GM21526 (cell line): ENCODE data around the gene C6orf47.

Experiments used
- ATAC-seq: cut with Tn5 transposase; IDR thresholded peaks from one replicate; pipeline ENCODE4 v1.9.1; 2021; ENCODE audit warnings: moderate library complexity; ENCODE audit not compliant: unreplicated experiment, low FRiP score

C6orf47 gene

DNA sequence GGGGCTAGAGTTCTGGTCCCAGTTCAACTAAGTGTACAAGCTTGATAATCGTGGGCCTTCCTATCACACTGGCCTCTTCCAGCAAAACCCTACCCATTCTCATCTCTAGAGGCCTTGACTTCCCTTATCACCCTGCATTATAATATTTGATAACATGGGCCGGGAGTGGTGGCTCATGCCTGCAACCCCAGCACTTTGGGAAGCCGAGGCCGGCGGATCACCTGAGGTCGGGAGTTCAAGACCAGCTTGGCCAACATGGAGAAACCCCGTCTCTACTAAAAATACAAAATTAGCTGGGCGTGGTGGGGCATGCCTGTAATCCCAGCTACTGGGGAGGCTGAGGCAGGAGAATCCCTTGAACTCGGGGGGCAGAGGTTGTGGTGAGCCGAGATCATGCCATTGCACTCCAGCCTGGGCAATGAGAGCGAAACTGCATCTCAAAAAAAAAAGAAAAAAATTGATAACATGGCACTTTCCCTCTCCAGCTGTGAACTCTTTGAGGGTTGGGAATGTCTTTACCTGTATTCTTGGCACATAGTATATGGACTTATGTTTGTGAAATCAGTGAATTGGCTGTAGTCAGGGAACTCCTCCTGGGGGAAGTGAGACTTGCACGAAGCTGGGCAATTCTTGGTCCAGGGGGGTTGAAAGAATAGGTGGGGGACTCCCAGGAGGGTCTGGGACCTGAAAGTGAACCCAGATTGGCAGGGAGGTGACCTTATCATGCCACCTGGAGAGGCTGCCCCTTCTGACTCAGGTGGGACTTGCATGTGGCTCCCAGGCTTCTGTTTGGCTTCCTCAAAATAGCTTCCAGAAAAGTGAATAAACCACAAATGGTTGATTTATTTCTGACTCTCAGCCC lies 915 bp upstream of the C6orf47 start:
- ATAC-seq, result no peak

DNA sequence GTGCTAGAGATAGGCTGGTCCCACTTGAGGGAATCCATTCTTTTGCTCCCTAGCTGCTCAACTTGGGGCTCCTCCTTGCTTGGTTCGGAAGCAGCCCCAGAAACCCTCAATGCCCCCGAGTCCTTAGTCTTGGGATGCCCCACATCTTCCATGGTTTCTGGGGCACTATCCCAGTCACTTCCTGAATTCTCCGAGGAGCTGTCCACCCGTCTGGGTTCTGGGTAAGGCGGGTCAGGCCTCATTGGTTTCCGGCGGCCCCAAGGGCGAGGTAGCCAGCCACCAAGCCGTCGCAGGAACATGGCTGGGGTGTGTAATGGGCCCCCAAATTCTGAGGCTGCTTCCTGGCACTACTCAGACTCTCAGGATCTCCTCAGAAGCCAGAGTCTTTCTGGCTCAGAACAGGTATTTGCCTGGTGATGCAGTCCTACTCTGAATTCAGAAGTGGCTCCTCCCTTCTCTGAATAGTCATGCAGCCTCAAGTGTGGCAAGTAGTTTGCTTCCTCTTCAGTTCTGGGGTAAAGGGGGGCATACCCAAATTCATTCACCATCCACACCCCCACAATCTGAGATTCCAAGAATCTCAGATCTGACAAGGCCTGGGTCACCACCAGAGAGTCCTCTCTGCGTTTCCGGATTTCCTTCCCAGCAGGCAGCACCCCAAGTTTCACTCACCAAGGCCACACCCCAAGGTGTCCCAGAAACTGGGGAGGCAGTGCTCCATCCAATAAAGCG lies 763 bp downstream of the C6orf47 start:
- no peak for ATAC-seq

DNA sequence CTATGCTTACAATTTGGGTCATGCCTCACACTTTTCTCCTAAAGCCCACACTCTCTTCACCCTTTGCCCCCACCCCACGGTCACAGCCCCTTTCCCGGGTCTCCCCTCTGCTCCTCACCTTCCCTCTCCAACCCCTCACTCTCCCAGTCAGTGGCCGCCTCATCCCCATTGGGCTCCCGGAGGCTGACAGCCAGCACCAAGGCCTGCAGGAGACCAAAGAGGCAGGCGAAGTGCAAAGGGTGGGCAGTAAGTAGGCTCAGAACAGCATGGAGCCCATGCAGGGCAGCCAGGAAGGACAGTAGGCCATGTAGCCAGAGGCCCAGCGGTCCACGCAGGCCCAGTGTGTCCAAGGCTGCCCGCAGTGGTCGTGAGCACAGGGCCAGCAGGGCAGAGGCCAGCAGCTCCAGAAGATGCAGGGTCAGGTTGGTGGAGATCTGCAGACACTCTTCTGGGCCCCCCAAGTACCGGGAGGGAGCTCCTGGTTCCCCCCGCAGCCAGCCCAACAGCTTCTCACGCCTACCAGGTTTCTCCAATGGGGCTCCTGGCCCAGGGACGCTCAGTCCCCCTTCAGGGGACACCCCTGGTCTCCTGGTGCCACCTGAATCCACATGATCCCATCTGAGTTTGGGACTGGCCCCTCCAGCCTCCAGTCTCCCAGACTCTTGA lies 1.5 kb downstream of the C6orf47 start:
- ATAC-seq, result no peak

DNA sequence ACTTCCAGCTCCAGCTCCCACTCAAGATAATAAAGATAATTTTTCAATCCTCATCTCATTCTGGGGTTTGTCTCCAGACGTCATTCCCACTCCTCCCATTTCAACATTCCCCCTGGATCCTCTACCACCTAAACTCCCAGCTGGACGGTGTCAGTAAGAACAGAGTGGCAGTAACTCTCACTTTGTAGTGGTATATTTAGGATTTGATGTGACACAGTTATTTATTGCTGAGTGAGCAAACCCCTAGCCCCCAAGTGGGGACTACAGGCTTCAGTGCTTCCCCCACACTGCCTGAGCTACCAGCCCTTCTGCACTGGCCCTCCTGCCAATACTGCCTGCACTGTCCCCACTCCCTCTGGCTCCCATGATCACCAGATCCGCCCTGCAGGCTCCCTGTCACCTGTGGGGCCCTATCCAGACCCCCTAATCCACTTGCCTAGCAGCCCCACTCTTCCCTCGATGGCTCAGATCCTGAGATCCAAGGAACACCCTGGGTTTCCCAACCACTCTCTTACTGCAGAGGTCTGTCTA lies 2.4 kb downstream of the C6orf47 start:
- ATAC-seq, result no peak

DNA sequence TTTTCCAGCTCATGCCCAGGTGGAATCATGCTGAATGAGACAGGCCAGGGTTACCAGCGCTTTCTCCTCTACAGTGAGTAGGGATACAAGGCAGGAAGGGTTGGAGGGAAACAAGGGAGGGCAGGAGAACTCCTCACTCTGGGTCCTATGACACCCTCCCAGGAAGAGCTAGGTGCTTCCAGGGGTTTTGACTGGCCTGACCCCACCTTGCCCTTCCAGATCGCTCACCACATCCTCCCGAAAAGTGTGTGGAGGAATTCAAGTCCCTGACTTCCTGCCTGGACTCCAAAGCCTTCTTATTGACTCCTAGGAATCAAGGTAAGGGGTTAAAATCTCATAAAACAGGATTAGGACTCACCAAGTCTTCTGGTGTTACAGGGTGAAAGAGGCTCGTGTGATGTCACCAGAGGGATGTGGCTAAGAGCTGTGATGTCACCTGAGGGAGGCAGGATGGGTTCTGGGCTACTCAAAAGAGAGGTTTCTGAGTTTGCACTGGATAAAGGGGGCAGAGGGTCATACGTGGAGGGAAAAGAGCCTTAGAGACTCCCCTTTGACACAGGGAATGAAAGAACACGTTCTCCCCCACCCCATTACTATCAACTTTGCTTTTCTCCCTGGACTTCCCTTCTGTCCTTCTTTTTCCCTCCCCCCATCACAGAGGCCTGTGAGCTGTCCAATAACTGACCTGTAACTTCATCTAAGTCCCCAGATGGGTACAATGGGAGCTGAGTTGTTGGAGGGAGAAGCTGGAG lies 3.0 kb downstream of the C6orf47 start:
- no peak for ATAC-seq

DNA sequence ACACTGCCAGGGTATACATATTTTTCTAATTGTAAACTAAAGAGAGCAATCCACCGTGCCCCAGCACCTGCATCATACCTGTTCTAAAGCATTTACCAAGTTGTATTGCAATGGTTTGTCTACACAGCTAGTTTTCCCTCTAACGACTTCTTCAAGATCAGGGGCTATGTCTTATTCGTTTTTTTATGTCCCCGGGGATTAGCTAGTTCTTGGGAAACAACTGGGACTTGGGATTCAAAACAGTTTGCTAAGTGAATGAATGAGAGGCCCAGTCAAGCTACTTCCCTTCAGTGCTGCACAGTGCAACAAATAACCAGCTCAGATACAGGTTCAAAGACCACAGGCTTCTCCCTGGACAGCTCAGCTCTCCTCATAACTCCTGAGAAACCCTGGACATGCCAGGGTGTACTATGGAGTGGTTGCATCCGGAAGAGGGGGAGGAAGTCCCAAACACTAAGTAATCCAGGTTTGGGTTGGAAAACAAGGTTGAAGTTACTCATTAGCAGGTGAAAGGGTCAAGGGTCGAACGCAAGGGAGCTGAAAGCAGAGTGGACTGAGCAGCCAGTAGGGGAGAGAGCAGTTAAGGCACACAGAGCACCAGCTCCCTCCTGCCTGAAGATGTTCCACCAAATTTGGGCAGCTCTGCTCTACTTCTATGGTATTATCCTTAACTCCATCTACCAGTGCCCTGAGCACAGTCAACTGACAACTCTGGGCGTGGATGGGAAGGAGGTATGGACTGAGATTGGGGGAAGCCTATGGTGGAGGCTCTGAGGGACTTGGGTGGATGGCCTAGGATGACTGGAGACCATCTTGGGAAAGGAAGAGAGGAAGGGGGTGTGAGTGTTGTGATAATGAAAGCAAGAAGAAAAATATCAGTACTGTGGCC lies 5.0 kb downstream of the C6orf47 start, which contains the start of gene APOM:
Gene APOM (plus strand): TSS at position 546 of the 889 bp plus-strand sequence. CDS start 73 bp downstream, at position 619.
- no peak for ATAC-seq

DNA sequence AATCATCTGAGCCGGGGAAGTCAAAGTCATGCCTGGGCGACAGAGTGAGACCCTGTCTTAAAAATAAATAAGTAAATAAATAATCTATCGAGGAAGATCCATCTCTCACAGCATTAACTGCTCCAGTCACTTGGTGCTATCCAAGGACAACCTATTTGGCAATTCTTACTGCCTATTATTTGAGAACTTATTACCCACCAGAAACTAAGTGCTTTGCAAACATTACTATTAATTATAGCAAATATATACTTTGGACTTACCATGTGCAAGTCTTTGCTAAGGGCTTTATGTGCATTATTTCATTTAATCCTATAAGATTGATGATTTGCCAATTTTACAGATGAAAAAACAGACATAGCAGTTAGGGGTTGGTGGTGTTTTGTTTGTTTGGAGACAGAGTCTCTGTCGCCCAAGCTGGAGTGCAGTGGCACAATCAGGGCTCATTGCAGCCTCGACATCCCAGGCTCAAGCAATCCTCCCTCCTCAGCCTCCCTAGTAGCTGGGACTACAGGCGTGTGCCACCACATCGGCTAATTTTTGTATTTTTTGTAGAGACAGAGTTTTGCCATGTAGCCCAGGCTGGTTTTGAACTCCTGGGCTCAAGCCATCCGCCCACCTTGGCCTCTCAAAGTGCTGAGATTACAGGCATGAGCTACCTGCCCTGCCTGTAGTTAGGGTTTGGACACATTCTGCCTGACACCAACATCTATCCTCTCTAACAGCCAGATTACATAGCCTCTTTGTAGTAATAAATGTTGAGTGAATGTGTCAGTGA lies 5.8 kb downstream of the C6orf47 start:
- ATAC-seq, result no peak

DNA sequence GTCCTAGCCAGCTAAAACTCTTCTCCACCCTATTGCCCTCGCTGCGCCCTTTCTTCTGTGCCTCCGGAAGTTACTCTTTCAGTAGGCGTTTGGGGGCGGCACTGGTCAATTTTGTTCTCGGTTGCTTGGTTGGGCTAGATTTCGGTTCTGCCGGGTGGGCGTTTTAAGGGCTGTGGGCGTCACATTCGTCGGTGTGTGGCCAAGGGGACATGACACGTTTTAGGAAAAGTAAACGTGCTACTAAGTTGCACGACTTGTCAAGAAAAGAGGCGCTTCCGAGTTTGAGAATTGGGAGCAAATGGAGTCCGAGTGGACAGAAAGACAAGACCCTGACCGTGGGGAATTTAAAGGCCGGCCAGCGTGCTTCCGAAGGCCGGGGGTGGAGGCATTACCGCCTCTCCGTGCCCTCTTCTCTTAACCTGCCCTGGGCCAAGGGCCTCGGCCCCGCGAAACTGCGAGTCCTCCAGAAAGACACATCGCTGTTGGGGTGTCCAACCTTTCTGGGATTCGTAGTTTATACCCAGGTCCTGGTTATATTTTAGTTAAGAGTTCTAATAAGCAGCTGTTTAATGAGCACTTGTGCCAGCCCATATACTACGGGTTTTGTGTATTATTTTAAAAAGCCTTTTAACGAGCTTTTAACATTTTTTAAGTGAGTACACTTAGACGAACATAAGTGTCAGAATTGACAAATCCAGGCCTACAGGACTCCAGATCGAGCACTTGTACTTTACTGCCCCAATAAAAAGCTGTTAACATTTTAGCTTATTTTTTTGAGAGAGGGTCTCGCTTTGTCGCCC lies 7.5 kb downstream of the C6orf47 start:
- peak; percentile 50 for ATAC-seq

DNA sequence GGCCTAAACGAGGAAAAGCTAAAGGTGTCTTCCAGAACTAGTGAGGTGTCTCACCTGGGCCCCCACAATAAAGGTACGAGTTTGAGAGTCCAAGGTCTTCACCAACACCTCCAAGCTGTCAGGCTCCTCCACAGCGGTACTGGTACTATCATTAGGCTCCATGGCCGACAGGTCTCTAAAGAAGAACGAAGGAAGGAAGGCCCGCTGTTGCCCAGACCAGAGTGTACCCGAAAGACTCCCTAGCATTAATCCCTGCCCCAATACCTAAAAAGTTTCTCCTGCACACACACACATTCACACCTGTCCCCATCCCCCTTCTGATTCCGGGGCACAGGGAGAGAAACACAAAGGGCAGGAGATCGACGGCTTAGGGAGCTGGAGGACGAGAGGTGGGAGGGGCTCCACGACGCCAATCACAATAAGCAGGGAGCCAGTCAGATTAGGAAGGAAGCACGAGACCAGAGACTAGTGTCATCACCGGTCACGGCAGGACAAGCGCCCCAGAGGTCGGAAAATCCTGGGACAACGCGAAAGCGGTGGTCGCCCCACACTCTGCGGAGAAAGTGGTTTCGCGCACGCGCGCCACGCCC lies 8.9 kb downstream of the C6orf47 start:
- ATAC-seq, result peak; percentile 18

DNA sequence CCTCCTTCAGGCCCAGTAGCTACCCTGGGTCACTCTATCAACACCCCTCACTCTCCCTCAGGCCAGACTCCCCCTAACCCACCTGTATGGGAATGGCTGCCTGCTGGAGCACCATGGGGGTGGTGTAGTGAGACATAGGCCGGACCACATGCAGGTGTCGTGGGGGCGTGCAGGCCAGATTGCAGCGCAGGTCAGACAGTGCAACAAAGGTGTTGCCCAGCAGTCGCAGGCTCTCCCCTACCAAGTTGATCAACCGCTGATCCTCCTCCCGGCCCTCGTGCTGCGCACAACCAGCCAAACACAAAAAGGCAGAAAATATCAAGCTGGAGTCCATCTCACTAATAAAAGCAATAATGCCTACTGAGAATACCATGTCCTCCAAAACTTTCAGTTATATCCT lies 15.3 kb downstream of the C6orf47 start:
- no peak for ATAC-seq

DNA sequence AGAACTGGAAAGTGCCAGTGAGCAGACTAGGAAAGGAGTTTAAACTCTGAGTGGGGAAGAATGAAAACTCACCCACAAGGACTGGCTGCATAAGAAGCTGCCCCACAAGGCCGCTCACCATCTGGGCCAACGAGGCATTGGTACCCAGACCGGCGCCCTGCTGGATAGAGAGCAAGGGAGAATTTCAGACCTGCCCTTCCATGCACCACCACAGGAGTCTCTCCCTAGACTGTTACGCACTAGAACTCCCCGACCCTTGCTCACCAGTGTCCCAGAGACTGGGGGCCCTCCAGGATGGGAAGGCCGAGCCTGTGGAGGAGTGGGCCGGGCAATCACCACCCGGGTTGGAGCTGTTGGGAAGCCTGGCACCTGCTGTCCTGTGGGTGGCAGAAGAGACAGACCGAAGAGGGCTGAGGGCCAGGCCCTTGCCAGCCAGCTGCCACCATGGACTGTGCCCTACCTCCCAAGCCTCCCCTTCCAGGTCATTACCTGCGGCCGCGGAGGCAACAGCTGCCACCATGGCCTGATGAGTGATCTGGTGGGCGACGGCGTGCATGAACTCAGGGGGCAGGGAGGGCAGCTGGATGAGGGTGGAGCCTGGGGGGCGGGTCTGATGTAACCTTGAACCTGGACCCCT lies 16.6 kb downstream of the C6orf47 start:
- no peak for ATAC-seq

DNA sequence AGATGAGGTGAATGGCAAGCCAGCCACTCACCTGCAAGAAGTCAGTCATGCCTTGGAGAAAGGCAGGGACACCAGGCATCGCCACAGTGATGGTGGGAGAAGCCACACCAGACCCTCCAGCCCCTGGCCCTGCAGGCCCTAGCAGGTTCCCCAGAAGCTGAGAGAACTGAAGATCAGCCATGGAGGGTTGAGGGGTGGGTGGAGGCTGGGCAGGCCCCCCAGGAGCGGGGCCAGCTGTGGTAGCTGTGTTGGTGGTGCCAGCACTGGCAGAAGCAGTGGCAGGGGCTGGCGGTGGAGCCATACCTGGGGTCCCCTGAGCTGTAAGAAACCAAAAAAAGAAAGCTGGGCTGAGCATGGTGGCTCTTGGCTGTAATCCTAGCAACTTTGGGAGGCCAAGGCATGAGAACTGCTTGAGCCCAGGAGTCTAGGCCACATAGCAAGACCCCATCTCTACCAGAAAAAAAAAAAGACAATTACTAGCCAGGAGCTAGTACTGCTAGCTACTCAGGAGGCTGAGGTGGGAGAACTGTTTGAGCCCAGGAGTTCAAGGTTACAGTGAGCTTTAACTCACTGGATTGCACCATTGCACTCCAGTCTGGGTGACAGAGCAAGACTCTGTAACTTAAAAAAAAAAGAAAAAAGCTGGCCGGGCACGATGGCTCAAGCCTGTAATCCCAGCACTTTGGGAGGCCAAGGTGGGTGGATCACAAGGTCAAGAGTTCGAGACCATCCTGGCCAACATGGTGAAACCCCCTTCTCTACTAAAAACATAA lies 17.6 kb downstream of the C6orf47 start:
- no peak for ATAC-seq

DNA sequence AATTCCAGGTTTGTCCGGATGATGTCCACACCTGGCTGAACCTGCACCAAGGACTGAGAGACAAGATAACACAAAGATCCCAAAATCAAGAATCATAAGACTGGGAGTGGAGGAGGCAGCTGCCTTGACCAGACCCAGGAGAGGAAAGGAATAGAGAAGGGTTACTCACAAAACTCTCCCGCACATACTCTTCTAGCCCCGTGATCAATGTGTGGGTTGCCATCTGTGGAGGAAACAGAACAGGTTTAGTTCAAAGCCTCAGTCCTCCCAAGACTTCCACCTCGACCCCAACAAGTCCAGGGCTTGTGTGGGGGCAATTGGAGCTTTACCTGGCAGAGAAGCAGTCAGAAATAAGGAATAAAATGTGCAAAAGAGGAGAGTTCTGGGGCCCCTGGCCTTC lies 19.2 kb downstream of the C6orf47 start:
- no peak for ATAC-seq

DNA sequence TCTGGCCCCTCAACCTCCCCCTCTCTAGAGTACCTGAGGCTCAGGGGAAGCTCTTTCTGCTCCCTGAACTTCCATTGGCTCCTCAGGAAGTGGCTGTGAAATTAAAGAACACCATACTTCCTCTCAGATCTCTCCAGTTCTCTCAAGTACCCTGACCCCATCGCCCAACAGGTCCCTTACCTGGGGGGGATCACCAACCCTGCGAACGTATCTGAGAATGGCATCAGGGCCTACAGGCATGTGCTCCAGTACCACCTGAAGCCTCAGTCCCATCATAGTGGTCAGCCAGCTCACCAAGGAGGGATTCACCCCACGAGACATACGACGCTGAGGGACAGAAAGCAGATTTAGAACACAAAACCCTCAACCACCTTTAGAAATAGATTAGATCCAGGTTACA lies 20.0 kb downstream of the C6orf47 start:
- ATAC-seq, result no peak

DNA sequence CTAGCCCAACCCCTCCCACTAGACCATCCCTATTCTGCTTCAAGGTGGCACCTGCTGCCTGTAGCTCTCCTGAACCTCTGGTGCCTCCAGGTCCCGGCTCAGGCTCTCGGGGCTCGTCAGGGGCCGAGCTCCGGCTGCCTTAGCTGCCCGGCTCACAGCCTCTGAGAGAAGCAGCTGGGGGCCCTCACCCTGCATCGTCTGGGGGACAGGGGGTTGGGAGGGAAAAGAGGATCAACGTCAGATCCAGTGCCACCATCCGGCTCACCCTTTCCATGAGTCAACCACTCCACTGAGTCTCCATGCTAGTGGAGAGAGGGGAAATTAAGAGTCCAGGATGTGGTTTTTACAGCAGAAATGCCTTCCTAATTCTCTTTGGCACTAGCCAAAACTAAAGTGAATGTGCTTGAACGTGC lies 21.1 kb downstream of the C6orf47 start:
- ATAC-seq, result no peak

DNA sequence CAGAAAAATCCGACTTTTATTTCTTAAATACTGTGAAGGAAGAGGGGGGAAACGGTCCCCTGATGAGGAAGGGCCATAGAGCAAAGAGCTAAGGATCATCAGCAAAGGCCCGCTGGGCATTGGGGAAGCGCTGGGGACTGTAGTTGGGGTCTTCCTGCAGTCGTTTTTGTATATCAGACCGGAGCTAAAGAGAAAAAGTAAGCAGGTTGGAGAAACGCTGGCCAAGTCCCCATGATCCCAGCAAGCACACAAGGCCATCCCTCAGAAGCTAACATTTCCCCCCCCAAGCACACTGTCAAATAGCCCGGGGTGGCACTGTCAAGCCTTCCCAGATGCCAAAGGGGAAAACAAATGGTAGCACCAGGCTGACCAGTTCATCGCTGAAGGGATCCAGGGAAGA lies 21.5 kb downstream of the C6orf47 start:
- ATAC-seq, result no peak
